Activated CD4-positive, alpha-beta T cell treated with anti-CD3 and anti-CD28 coated beads, Interleukin-10, Interleukin-2, amounts not matched to agents 100 ng/mL and 50 ng/mL, durations not matched to agents 16 hours and 8 hours (primary cell): ENCODE results near the gene RGL3.
A peak's percentile ranks its signal among the peaks of the same experiment; 100 is the strongest.
"Not testable (repeated sequence)": the region's sequence is repeated elsewhere in the genome, so short reads cannot be mapped to it uniquely, and the experiment has no call there.

ENCODE experiments used
- DNase-seq: peaks from one replicate; pipeline ENCODE4 v3.0.0-alpha.2; 2020

The RGL3 gene

DNA sequence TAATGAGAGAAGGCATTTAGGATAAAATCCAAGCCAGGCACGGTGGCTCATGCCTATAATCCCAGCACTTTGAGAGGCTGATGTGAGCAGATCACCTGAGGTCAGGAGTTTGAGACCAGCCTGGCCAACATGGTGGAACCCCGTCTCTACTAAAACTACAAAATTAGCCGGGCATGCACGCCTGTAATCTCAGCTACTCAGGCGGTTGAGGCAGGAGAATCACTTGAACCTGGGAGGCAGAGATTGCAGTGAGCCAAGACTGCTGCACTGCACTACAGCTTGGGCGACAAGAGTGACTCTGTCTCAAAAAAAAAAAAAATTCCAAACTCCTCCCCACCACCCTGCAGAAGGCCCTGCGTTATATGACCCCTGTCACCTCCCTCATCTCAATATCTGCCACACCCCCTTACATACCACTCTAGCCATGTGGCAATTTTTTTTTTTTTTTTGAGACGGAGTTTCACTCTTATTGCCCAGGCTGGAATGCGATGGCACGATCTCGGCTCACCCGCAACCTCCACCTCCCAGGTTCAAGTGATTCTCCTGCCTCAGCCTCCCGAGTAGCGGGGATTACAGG, 39.8 kb downstream of the RGL3 start:
- not testable (repeated sequence) for DNase-seq

DNA sequence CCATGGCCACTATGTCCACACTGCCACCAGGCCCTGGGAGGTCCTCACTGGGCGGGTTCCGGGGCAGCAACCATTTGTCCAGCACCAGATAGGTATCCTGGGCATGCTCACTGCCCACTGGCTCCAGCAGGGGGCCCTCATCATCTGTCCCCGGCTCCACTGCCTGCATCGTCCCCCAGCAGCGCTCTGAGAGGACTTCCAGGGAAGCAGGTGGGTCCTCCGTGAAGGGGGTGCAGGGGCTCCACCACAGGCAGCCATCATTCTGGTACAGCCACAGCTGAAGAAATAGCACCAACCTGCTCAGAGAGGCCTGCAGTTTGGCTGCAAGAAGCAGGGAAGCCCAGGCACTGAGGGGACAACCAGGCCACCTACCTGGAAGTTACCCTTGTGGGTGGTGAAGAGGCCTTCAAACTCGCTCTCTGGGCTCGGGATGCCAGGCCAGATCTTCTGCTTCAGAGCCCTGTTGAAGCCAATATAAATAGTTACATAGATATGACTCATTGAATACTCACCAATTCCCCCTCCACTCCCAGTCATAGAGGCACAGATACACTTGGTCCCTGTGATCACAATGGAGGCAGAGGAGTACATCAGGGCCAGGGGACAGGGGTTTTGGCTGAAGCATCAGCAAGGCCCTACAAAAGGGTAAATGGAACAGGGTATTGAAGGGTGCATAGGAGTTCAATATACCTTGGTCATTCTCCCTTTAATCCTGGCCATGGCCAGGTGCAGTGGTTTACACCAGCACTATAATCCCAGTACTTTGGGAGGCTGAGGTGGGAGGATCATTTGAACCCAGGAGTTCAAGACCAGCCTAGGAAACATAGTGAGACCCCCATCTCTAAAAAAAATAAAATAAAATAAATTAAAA, 40.6 kb downstream of the RGL3 start:
- peak; percentile 35 for DNase-seq

GRCh38 chr19:11377756-11378155, 41.4 kb downstream of the RGL3 start:
- DNase-seq = no peak

DNA sequence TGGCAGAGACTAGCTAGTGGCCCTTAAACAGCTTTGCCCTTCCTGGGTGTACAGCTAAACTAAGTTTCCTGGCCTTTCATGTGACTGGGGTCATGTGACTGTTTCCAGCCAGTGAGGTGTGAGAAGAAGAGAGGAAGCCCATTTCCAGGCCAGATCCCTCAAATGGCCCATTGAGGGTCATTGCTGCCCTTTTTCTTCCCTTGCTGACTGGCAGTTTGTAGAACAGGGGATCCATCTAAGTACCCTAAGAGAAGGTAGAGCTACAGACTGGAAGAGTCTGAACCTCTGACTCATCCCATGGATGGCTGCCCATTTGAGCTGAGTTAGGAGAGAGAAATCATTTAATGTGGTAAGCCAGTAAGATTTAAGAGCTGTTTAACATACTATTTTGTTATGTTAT, 41.9 kb downstream of the RGL3 start:
- DNase-seq = peak; percentile 71

GRCh38 chr19:11375143-11375948, 43.8 kb downstream of the RGL3 start:
- DNase-seq = peak; percentile 87

DNA sequence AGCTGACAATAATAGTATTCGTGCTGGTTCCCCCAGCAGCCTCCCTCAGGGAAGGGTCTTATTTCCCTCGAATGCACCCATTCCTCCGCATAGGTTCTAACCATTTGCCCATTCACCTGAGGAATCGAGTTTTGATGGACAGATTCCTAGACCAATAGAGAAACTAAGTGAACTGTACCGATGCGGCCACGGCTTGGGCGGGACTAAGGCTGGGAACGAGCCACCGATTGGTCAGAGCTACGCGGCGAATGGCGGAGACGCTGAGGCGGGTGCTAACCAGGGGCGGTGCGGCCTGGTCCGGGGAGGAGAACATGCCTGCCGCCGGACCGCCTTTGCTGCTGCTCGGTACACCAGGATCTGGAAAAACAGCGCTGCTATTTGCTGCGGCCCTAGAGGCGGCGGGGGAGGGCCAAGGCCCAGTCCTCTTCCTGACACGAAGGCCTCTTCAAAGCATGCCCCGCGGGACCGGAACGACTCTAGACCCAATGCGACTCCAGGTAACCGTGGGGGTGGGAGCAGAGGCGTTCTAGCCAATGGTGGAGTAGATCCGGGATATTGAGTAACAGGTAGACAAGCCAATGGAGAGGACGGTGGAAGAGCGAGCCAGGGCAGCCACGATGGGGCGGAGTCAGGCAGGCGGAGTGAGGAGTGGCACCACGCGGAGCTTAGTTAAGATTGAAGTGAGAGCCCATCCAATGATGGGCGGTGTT, 44.5 kb downstream of the RGL3 start, which contains the start of gene SWSAP1:
Gene SWSAP1 (plus strand): TSS at position 234 of the 710 bp plus-strand sequence. CDS start 15 bp downstream, at position 249.
- peak; percentile 99 for DNase-seq

DNA sequence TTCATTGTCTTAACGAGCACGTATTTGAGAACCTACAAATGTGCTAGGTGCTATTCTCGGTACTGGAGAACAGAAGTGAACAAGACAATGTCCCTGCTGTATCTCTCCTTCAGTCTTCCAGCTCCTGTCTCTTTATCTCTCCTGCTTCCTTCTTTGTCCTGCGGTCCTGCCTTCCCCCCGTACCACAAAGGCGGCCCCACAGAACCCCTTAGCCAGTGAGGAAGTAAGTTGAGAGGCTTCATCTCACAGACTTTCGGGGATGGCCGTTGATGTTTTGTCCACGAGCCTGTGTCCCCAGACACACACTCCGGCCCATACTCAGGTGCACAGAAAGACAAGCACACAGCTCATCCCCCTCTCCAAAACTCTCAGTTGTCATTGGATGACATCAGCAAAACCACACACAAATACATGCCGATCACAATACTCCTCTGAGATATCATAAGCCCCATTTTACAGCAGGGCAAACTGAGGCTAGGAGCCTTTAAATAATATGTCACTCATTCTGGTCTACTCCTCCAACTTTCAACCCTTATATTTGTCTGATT, 45.2 kb downstream of the RGL3 start:
- no peak for DNase-seq

- DNase-seq = no peak
Measured at GRCh38 chr19:11373166-11373884, 45.8 kb downstream of the RGL3 start.

DNA sequence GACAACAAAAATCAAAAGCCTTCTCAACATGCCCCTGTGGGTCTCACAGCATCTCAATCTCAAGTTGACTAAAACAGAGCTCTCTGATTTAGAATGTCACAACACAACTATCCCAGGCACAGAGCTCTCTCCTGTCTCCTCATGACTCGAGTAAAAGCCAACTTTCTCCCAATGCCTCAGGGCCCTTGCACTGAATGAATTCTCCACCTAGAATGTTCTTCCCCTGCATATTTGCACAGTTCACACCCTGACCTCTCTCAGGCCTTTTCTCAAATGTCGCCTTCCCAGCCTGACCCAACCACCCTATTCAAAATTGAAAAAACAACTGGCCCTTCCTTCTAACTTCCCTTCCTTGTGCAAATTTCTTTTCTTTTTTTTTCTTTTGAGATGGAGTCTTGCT, 48.4 kb downstream of the RGL3 start:
- no peak for DNase-seq

DNA sequence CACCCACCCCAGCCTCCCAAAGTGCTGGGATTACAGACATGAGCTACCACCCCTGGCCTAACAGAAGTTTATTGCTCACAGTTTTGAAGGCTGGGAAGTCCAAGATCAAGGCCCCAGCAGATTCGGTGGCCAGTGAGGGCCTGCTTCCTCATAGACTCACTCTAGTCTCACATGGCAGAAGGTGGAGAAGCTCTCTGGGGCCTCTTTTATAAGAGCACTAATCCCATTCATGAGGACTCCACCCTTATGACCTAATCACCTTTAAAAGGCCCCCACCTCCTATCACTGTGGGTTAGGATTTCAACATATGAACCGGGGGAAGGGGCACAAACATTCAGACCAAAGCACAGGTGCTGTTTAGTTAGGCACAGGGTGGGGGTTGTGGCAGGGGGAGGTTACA, 51.6 kb downstream of the RGL3 start:
- no peak for DNase-seq

GRCh38 chr19:11365557-11366117, 53.5 kb downstream of the RGL3 start:
- no peak for DNase-seq

DNA sequence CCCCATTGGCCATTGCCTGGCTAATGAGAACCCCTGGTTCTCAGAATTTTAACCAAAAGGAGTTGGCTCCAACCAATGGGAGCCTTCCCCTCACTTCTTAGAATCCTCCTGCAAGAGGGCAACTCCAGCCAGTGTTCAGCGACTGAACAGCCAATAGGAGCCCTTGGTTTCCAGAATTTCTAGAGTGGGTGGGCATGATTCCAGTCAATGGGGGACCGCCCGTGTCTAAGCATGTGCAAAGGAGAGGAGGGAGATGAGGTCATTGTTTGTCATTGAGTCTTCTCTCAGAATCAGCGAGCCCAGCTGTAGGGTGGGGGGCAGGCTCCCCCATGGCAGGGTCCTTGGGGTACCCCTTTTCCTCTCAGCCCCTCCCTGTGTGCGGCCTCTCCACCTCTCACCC, 54.2 kb downstream of the RGL3 start:
- DNase-seq = no peak

- no peak for DNase-seq
Measured at GRCh38 chr19:11364296-11364904, 54.7 kb downstream of the RGL3 start.

DNA sequence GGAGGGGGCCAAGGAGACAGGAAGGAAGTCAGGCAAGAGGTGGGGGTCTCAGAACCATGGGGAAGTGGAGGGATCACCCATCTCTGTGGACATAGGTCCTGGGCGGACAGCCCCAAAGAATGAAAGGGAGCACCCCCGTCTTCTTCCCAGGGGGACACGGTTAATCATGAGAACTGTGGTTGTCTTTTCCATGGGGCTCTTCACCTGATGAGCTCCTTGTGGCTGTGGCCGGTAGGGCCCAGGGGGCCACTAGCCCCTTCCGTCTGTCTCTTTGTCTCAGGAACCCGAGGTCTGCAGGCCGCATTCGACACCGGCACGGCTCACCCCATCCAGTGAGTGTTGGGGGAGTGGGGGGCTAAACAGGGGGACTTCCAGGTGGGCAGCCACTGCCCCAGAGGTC, 55.2 kb downstream of the RGL3 start:
- no peak for DNase-seq

DNA sequence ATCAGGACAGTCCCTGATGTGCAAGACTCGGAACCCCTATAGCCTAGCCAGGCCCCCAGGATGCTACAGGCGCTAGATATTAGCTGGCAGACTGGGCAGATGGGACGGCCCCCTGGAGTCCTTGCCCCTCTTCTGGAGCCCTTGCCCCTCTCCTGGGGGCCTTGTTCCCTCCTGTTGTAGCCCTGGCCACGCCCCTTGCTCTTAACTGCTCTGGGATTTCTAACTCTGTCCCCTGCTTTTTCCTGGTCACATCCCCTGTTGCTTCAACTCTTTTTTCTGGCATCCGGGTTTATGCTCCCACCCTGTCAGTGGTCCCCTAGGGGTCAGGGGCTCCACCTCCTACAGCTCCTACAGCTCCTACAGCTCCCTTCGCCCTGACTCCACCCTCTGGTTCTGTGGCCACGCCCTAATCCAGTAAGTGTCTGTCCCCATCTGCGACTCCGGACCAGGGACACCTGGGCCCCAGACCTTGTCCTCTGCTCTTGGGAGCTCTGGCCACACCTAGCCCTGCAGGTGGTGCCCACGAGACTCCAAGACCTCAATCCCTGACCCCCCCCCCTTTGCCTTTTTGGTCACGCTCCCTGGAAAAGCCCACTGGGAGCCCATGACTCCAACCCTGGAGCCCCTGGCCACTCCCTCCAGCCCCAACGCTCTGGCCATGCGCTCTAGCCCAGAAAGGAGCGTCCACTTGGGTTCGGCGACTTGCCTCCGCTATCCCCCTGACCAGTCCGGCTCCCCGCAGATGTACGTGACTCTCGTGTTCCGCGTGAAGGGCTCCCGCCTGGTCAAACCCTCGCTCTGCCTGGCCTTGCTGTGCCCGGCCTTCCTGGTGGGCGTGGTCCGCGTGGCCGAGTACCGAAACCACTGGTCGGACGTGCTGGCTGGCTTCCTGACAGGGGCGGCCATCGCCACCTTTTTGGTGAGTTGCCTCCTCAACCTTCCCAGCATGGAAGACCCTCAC, 57.1 kb downstream of the RGL3 start:
- no peak for DNase-seq

GRCh38 chr19:11361037-11361770, 57.9 kb downstream of the RGL3 start:
- no peak for DNase-seq

DNA sequence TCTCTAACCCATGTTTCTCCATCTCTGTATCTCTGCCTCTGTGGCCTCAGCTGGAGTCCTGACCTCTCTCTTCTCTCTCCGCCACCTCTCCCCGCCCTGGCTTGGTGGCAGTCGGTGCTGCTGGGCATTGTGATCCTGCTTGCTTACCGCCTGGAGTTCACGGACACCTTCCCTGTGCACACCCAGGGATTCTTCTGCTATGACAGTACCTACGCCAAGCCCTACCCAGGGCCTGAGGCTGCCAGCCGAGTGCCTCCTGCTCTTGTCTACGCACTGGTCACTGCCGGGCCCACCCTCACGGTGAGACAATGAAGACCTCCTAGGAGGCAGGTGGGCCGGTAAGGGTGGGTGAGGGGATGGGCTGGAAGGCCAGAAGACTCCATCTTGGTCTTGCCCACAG, 59.7 kb downstream of the RGL3 start:
- no peak for DNase-seq

DNA sequence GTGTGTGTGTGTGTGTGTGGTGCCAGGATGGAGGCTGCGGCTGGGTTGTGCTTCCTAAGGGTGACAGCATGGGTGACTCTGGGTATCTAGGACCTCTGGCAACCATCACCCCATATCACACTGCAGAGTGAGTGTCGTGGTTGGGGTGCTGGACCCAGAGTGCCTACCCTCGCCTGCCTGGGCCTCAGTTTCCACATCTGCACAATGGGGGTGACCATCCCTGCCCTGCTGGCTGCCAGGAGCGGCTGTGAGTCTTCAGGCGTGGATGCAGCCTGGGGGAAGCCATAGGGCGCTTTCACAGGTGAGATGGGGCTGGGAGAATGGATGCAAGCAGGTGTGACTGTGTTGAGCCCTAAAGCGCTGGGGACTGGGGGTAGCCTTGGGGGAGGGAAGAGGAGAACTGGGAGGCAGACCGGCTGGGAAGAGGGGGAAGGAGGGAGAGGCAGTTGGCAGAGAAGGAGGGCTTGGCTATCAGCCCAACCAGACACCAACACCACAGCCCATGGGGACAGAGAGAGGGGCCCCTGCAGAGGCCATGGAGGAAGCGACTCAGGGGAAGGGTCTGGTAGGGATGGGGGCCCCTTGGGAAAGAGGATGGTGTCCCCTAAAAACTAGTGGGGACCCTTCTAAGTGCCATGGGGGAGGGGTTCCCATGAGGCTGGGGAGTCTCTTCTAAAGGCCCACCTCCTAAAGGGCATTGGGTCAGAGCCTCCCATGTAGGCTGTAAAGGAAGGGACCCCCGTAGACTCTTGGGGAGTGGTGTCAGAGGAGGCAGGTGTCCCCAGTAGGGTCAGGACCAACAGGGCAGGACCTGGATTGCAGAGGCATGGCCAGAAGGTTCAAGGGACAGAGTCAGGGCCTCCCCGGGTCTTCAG, 62.2 kb downstream of the RGL3 start:
- DNase-seq = no peak
